ENCODE measurements around the gene NEK1.
"Not testable (repeated sequence)": the region's sequence is repeated elsewhere in the genome, so short reads cannot be mapped to it uniquely, and the experiment has no call there.

DNA sequence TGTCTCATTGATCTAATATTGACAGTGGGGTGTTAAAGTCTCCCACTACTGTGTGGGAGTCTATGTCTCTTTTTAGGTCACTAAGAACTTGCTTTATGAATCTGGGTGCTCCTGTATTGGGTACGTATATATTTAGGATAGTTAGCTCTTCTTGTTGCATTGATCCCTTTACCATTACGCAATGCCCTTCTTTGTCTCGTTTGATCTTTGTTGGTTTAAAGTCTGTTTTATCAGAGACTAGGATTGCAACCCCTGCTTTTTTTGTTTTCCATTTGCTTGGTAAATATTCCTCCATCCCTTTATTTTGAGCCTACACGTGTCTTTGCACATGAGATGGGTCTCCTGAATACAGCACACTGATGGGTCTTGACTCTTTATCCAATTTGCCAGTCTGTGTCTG, 65.8 kb downstream of the NEK1 start:
- TF ChIP-seq, protein P1, sequence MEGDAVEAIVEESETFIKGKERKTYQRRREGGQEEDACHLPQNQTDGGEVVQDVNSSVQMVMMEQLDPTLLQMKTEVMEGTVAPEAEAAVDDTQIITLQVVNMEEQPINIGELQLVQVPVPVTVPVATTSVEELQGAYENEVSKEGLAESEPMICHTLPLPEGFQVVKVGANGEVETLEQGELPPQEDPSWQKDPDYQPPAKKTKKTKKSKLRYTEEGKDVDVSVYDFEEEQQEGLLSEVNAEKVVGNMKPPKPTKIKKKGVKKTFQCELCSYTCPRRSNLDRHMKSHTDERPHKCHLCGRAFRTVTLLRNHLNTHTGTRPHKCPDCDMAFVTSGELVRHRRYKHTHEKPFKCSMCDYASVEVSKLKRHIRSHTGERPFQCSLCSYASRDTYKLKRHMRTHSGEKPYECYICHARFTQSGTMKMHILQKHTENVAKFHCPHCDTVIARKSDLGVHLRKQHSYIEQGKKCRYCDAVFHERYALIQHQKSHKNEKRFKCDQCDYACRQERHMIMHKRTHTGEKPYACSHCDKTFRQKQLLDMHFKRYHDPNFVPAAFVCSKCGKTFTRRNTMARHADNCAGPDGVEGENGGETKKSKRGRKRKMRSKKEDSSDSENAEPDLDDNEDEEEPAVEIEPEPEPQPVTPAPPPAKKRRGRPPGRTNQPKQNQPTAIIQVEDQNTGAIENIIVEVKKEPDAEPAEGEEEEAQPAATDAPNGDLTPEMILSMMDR (IDR thresholded peaks at IDR 0.05), result not testable (repeated sequence)
- TF ChIP-seq POLR2A (IDR thresholded peaks at IDR 0.05), result not testable (repeated sequence)

Measured in testis (tissue), 2 donors.